HTR-8/SVneo (cell line): ENCODE results near the gene JAKMIP1.
"Not testable (repeated sequence)": the region's sequence is repeated elsewhere in the genome, so short reads cannot be mapped to it uniquely, and the experiment has no call there.

Source experiments
- DNase-seq: peaks from one replicate; pipeline ENCODE4 v3.0.0; 2011; ENCODE audit warnings: low spot score, mixed read lengths; ENCODE audit not compliant: insufficient read length
- FAIRE-seq: peaks from 2 replicates; lab custom pipeline; 2011; peaks lifted over from hg19 to GRCh38; lab: Jason Lieb, UNC

JAKMIP1 gene

GRCh38 chr4:6152869-6153705 is 47.3 kb downstream of the JAKMIP1 start:
- FAIRE-seq (no peak), DNase-seq (no peak)

- no peak for DNase-seq
- FAIRE-seq = no peak
These were observed 50.2 kb downstream of the JAKMIP1 start for GRCh38 chr4:6150046-6150735.

GRCh38 chr4:6148506-6149205 is 51.7 kb downstream of the JAKMIP1 start:
- DNase-seq (no peak), FAIRE-seq (no peak)

- no peak for FAIRE-seq
- no peak for DNase-seq
These were observed 52.9 kb downstream of the JAKMIP1 start for GRCh38 chr4:6147441-6147840.

- no peak for FAIRE-seq
- no peak for DNase-seq
These were observed 56.7 kb downstream of the JAKMIP1 start for GRCh38 chr4:6143603-6144181.

- no peak for DNase-seq
- FAIRE-seq = no peak
These were observed 57.3 kb downstream of the JAKMIP1 start for GRCh38 chr4:6142935-6143602.

- FAIRE-seq = no peak
- no peak for DNase-seq
These were observed 57.8 kb downstream of the JAKMIP1 start for GRCh38 chr4:6142511-6142910.

- FAIRE-seq (no peak), DNase-seq (no peak)
These were observed 58.8 kb downstream of the JAKMIP1 start for GRCh38 chr4:6141554-6141953.

- FAIRE-seq = not testable (repeated sequence)
These were observed 59.3 kb downstream of the JAKMIP1 start for GRCh38 chr4:6141021-6141420.

GRCh38 chr4:6137747-6138135 is 62.6 kb downstream of the JAKMIP1 start:
- no peak for FAIRE-seq

More at GRCh38 chr4:6141021-6141420, 59.3 kb downstream of the JAKMIP1 start:
- DNase-seq = not testable (repeated sequence)

GRCh38 chr4:6137027-6137746 is 63.2 kb downstream of the JAKMIP1 start:
- DNase-seq = no peak

More at GRCh38 chr4:6137747-6138135, 62.6 kb downstream of the JAKMIP1 start:
- no peak for DNase-seq

GRCh38 chr4:6134612-6135220 is 65.6 kb downstream of the JAKMIP1 start:
- FAIRE-seq = peak; percentile 4

More at GRCh38 chr4:6137027-6137746, 63.2 kb downstream of the JAKMIP1 start:
- FAIRE-seq = no peak

GRCh38 chr4:6132716-6133115 is 67.6 kb downstream of the JAKMIP1 start:
- FAIRE-seq = no peak

More at GRCh38 chr4:6134612-6135220, 65.6 kb downstream of the JAKMIP1 start:
- no peak for DNase-seq

GRCh38 chr4:6128221-6128850 is 72.0 kb downstream of the JAKMIP1 start:
- DNase-seq (no peak), FAIRE-seq (no peak)

More at GRCh38 chr4:6132716-6133115, 67.6 kb downstream of the JAKMIP1 start:
- DNase-seq = no peak

GRCh38 chr4:6126971-6127745 is 73.2 kb downstream of the JAKMIP1 start:
- FAIRE-seq (no peak), DNase-seq (no peak)

GRCh38 chr4:6125103-6125651 is 75.2 kb downstream of the JAKMIP1 start:
- DNase-seq (no peak), FAIRE-seq (no peak)

GRCh38 chr4:6124386-6125102 is 75.8 kb downstream of the JAKMIP1 start:
- FAIRE-seq (no peak), DNase-seq (no peak)
